ENCODE measurements around the gene C1RL.

Gene C1RL

GRCh38 chr12:7072554-7072953, 36.5 kb downstream of the C1RL start:
- no peak overlapping the region for H2AFZ ChIP-seq (ENCODE audit: low read depth, low read length, severe bottlenecking)
- H3K9ac ChIP-seq (ENCODE audit: low read length) = no peak overlapping the region
- no peaks in the 10 kb centered on the region for H3F3A ChIP-seq (ENCODE audit: insufficient read depth)
- no peaks in the 10 kb centered on the region for H3K79me2 ChIP-seq (ENCODE audit: insufficient read depth, low read length)
- no peaks in the 10 kb centered on the region for H3K36me3 ChIP-seq (ENCODE audit: low read length)
- no peak overlapping the region for H3K4me2 ChIP-seq (ENCODE audit: low read depth, low read length, poor library complexity, severe bottlenecking)
- TF ChIP-seq EZH2phosphoT487 (conservative IDR thresholded peaks at IDR 0.05; ENCODE audit: low read length) (no peak), CTCF (IDR thresholded peaks at IDR 0.05; ENCODE audit: insufficient read depth, low read length, poor library complexity, severe bottlenecking) (no peak)
- H3K27ac ChIP-seq (ENCODE audit: low read depth, low read length) = no peak overlapping the region
- no peaks in the 10 kb centered on the region for H3K9me3 ChIP-seq (ENCODE audit: insufficient read depth, low read length)
- no peaks in the 10 kb centered on the region for H3K9me2 ChIP-seq (replicated peaks; ENCODE audit: insufficient read depth, low read length)
- H3K4me3 ChIP-seq (ENCODE audit: insufficient read depth, low read length, poor library complexity, severe bottlenecking) = no peak overlapping the region
- H3K27me3 ChIP-seq (ENCODE audit: low read length) = no peaks in the 10 kb centered on the region
- H4K20me1 ChIP-seq (ENCODE audit: low read depth, low read length) = no peaks in the 10 kb centered on the region

DNA sequence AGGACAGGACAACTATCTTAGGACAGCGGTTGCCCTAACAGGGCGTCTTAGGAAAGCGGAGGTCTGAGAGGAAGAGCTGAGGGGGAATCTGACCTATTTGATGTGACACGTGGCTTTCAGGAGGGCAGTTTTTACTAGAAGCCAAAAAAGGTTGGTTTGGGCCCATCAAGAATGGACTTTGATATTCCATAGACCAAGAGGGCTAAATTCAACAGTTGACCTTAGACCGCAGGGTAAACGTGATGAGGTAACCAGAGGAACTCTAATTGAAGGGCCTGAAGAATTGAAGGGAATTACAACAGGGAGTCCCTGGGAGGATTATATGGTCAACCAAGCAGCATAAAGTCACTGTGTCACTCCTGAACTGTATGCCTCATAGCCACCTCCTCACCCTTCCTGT, 37.0 kb downstream of the C1RL start:
- Histone ChIP-seq H3K9ac (ENCODE audit: low read length) (no peak overlapping the region), H3K9me2 (replicated peaks; ENCODE audit: insufficient read depth, low read length) (no peaks in the 10 kb centered on the region), H4K20me1 (ENCODE audit: low read depth, low read length) (no peaks in the 10 kb centered on the region), H3K4me3 (ENCODE audit: insufficient read depth, low read length, poor library complexity, severe bottlenecking) (no peak overlapping the region), H3K4me2 (ENCODE audit: low read depth, low read length, poor library complexity, severe bottlenecking) (no peak overlapping the region), H3K27me3 (ENCODE audit: low read length) (no peaks in the 10 kb centered on the region), H2AFZ (ENCODE audit: low read depth, low read length, severe bottlenecking) (no peak overlapping the region), H3K9me3 (ENCODE audit: insufficient read depth, low read length) (no peaks in the 10 kb centered on the region), H3K79me2 (ENCODE audit: insufficient read depth, low read length) (no peaks in the 10 kb centered on the region), H3K27ac (ENCODE audit: low read depth, low read length) (no peak overlapping the region), H3K36me3 (ENCODE audit: low read length) (no peaks in the 10 kb centered on the region), H3F3A (ENCODE audit: insufficient read depth) (no peaks in the 10 kb centered on the region)
- no peak for TF ChIP-seq EZH2phosphoT487 (conservative IDR thresholded peaks at IDR 0.05; ENCODE audit: low read length)
- no peak for TF ChIP-seq CTCF (IDR thresholded peaks at IDR 0.05; ENCODE audit: insufficient read depth, low read length, poor library complexity, severe bottlenecking)

GRCh38 chr12:7069386-7069785, 39.6 kb downstream of the C1RL start:
- no peak overlapping the region for H3K27ac ChIP-seq (ENCODE audit: low read depth, low read length)
- no peaks in the 10 kb centered on the region for H3K79me2 ChIP-seq (ENCODE audit: insufficient read depth, low read length)
- no peak overlapping the region for H3K9ac ChIP-seq (ENCODE audit: low read length)
- H3K9me2 ChIP-seq (replicated peaks; ENCODE audit: insufficient read depth, low read length) = no peaks in the 10 kb centered on the region
- H3K27me3 ChIP-seq (ENCODE audit: low read length) = no peaks in the 10 kb centered on the region
- H3K36me3 ChIP-seq (ENCODE audit: low read length) = no peaks in the 10 kb centered on the region
- no peak overlapping the region for H3K4me2 ChIP-seq (ENCODE audit: low read depth, low read length, poor library complexity, severe bottlenecking)
- H2AFZ ChIP-seq (ENCODE audit: low read depth, low read length, severe bottlenecking) = no peak overlapping the region
- no peaks in the 10 kb centered on the region for H4K20me1 ChIP-seq (ENCODE audit: low read depth, low read length)
- TF ChIP-seq CTCF (IDR thresholded peaks at IDR 0.05; ENCODE audit: insufficient read depth, low read length, poor library complexity, severe bottlenecking) (no peak), EZH2phosphoT487 (conservative IDR thresholded peaks at IDR 0.05; ENCODE audit: low read length) (no peak)
- no peaks in the 10 kb centered on the region for H3F3A ChIP-seq (ENCODE audit: insufficient read depth)
- H3K4me3 ChIP-seq (ENCODE audit: insufficient read depth, low read length, poor library complexity, severe bottlenecking) = no peak overlapping the region
- no peaks in the 10 kb centered on the region for H3K9me3 ChIP-seq (ENCODE audit: insufficient read depth, low read length)

- no peak overlapping the region for H3K27ac ChIP-seq (ENCODE audit: low read depth, low read length)
- no peaks in the 10 kb centered on the region for H3K79me2 ChIP-seq (ENCODE audit: insufficient read depth, low read length)
- no peaks in the 10 kb centered on the region for H3K27me3 ChIP-seq (ENCODE audit: low read length)
Measured at GRCh38 chr12:7068994-7069346, 40.0 kb downstream of the C1RL start.

More at GRCh38 chr12:7068994-7069346, 40.0 kb downstream of the C1RL start:
- no peak overlapping the region for H3K4me2 ChIP-seq (ENCODE audit: low read depth, low read length, poor library complexity, severe bottlenecking)
- H3F3A ChIP-seq (ENCODE audit: insufficient read depth) = no peaks in the 10 kb centered on the region
- no peaks in the 10 kb centered on the region for H4K20me1 ChIP-seq (ENCODE audit: low read depth, low read length)
- no peaks in the 10 kb centered on the region for H3K9me2 ChIP-seq (replicated peaks; ENCODE audit: insufficient read depth, low read length)
- H3K4me3 ChIP-seq (ENCODE audit: insufficient read depth, low read length, poor library complexity, severe bottlenecking) = no peak overlapping the region
- no peaks in the 10 kb centered on the region for H3K9me3 ChIP-seq (ENCODE audit: insufficient read depth, low read length)
- no peaks in the 10 kb centered on the region for H3K36me3 ChIP-seq (ENCODE audit: low read length)
- no peak overlapping the region for H3K9ac ChIP-seq (ENCODE audit: low read length)
- TF ChIP-seq EZH2phosphoT487 (conservative IDR thresholded peaks at IDR 0.05; ENCODE audit: low read length) (no peak), CTCF (IDR thresholded peaks at IDR 0.05; ENCODE audit: insufficient read depth, low read length, poor library complexity, severe bottlenecking) (no peak)
- no peak overlapping the region for H2AFZ ChIP-seq (ENCODE audit: low read depth, low read length, severe bottlenecking)
